Spleen (tissue), 11 donors: ENCODE measurements around the gene ADAMTS3. TPM values are rescaled to one million over a fixed set of nuclear protein-coding genes. Genes with fewer than 3 reads are reported as not detected.

Source experiments
- DNase-seq: peaks from one replicate; pipeline ENCODE4 v3.0.0-alpha.2; 2020
- H3K27ac ChIP-seq, 8 donors: fragments of 200-600 bp; sonication (generic) in 7 of 8; 1 replicate in 4 of 8; 2 replicates in 4 of 8; pipeline versions ENCODE4 v1.5.0 to v1.8.0; 2016 to 2021; ENCODE audit warnings: inconsistent platforms in 4 of 8, mild to moderate bottlenecking in 4 of 8, moderate library complexity in 1 of 8
- H3K27me3 ChIP-seq, 7 donors: fragments of 200-600 bp; sonication (generic) in 6 of 7; replicated peaks in 1 of 7; 1 replicate in 4 of 7; 2 replicates in 3 of 7; pipeline versions ENCODE4 v1.5.0 to v1.8.0; 2016 to 2021; ENCODE audit warnings: inconsistent platforms in 3 of 7, mild to moderate bottlenecking in 1 of 7
- H3K36me3 ChIP-seq, 6 donors: fragments of 200-600 bp; sonication (generic) in 5 of 6; 1 replicate in 4 of 6; 2 replicates in 2 of 6; pipeline versions ENCODE4 v1.5.0 to v1.8.0; 2016 to 2021; ENCODE audit warnings: inconsistent platforms in 2 of 6
- H3K4me1 ChIP-seq, 6 donors: fragments of 200-600 bp; sonication (generic) in 5 of 6; 1 replicate in 3 of 6; 2 replicates in 3 of 6; pipeline versions ENCODE4 v1.5.0 to v1.8.0; 2016 to 2021; ENCODE audit warnings: inconsistent platforms in 3 of 6
- H3K4me3 ChIP-seq, 8 donors: fragments of 200-600 bp; sonication (generic) in 7 of 8; 1 replicate in 4 of 8; 2 replicates in 4 of 8; pipeline versions ENCODE4 v1.5.0 to v1.8.0; 2016 to 2021; ENCODE audit warnings: inconsistent platforms in 4 of 8, mild to moderate bottlenecking in 4 of 8, moderate library complexity in 2 of 8
- H3K9me3 ChIP-seq, 8 donors: fragments of 200-600 bp; sonication (generic) in 7 of 8; 1 replicate in 4 of 8; 2 replicates in 4 of 8; pipeline versions ENCODE4 v1.5.0 to v1.8.0; 2016 to 2021; ENCODE audit warnings: inconsistent platforms in 4 of 8
- POLR2A ChIP-seq, 3 donors: fragments of 450-650 bp; IDR thresholded peaks; one replicate each; pipeline ENCODE4 v1.5.1; 2017; ENCODE audit warnings: antibody characterized with exemption in 3 of 3, mild to moderate bottlenecking in 1 of 3
- POLR2AphosphoS5 ChIP-seq, 3 donors: sonication (generic); formaldehyde crosslinking; IDR thresholded peaks; one replicate each; pipeline ENCODE4 v1.5.1; 2017; ENCODE audit warnings: antibody characterized with exemption in 3 of 3
- WGBS, 5 donors: extraction: QIAGEN DNeasy Blood & Tissue Kit in 3 of 5; methylation state at CpG; one replicate each; pipeline versions ENCODE4 v1.1.5 to v1.1.7; 2013 to 2018; 5-methylcytosine and 5-hydroxymethylcytosine counted together
- intact Hi-C: fragments of 100-400 bp; cut with DNase I; formaldehyde crosslinking; loops from one replicate; pipeline ENCODE4 v1.15.0; 2023; ENCODE audit warnings: low total_unique reads
- polyA plus RNA-seq, 3 donors: library from polyadenylated mRNA; stranded (reverse); fragments of 200-250 nt; gene quantifications; one replicate each; pipeline ENCODE4 v1.2.1, GENCODE V29; 2013
- total RNA-seq, 7 donors: library from RNA; depleted of rRNA in 3 of 7; stranded (reverse); fragments of >200 nt in 3 of 7; fragmentation: NEBNext Ultra II Directional in 4 of 7; extraction: Animal tissue kit (Norgen Biotek cat#: 25700) in 4 of 7; gene quantifications; one replicate each; pipeline versions ENCODE4 v1.1.0 to v1.2.1, GENCODE V29; 2016 to 2021
- TF ChIP-seq, protein P1 (sequence below), 11 experiments: fragments of 200-600 bp in 7 of 11; fragments of 450-650 bp in 4 of 11; sonication (generic) in 4 of 11; IDR thresholded peaks in 8 of 11; conservative IDR thresholded peaks in 3 of 11; 1 replicate in 7 of 11; 2 replicates in 4 of 11; pipeline versions ENCODE4 v1.4.0 to v1.8.0; 2016 to 2021; ENCODE audit warnings: antibody characterized with exemption in 11 of 11, inconsistent platforms in 4 of 11, mild to moderate bottlenecking in 1 of 11
- donor health status: healthy with polysubstance abuse.
- donor health status: DM: no; HTN: no; CAD: no; lungs with moderate emphysema.
- donor health status: DM: no; HTN: no; CAD: no.
- donor health status: Bipolar disorder and iron deficiency.
- donor health status: healthy.
- donor health status: DM: no; HTN: no; CAD: no.
- donor health status: DM: yes; HTN: yes; CAD: no.

Gene ADAMTS3
- total and polyA plus RNA-seq, 10 donors: 0.15 to 2.6 (median 0.66) TPM

DNA sequence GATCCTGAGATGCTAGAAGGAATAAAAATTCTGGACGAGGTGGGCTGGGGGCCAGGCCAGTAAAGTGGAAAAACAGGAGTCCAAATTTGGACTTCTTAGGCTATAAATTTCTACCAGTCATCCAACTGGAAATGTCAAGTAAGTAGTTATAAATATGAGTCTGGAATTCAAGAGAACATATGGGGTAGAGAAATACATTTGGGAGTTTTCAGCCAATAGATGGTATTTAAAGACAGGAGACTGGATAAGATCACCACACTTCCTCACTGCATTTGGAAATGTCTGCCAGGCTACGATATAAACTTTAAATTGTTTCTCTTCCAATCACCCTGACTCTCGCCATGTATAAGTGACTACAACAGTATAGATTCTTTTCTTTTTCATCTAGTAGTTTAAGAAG lies 294.8 kb downstream of the ADAMTS3 start:
- H3K4me1 ChIP-seq: no peaks in the 10 kb centered on the region
- H3K27ac ChIP-seq: no peak overlapping the region
- H3K36me3 ChIP-seq: no peaks in the 10 kb centered on the region
- TF ChIP-seq POLR2AphosphoS5 (IDR thresholded peaks at IDR 0.05) (no peak), POLR2A (IDR thresholded peaks at IDR 0.05) (no peak)
- TF ChIP-seq, protein P1, sequence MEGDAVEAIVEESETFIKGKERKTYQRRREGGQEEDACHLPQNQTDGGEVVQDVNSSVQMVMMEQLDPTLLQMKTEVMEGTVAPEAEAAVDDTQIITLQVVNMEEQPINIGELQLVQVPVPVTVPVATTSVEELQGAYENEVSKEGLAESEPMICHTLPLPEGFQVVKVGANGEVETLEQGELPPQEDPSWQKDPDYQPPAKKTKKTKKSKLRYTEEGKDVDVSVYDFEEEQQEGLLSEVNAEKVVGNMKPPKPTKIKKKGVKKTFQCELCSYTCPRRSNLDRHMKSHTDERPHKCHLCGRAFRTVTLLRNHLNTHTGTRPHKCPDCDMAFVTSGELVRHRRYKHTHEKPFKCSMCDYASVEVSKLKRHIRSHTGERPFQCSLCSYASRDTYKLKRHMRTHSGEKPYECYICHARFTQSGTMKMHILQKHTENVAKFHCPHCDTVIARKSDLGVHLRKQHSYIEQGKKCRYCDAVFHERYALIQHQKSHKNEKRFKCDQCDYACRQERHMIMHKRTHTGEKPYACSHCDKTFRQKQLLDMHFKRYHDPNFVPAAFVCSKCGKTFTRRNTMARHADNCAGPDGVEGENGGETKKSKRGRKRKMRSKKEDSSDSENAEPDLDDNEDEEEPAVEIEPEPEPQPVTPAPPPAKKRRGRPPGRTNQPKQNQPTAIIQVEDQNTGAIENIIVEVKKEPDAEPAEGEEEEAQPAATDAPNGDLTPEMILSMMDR (IDR thresholded peaks at IDR 0.05 in 8 of 11, conservative IDR thresholded peaks at IDR 0.05 in 3 of 11): no peak
- H3K9me3 ChIP-seq: peaks cover 0 to 11% (median 8%) of the 10 kb centered on the region in 8 donors
- no peak for DNase-seq
- WGBS, 5 donors: 71 to 89% (median 83%) methylated on average over 3 of the region's 3 CpGs
- no peaks in the 10 kb centered on the region for H3K27me3 ChIP-seq
- intact Hi-C loops: no loop called here
- H3K4me3 ChIP-seq: no peak overlapping the region

DNA sequence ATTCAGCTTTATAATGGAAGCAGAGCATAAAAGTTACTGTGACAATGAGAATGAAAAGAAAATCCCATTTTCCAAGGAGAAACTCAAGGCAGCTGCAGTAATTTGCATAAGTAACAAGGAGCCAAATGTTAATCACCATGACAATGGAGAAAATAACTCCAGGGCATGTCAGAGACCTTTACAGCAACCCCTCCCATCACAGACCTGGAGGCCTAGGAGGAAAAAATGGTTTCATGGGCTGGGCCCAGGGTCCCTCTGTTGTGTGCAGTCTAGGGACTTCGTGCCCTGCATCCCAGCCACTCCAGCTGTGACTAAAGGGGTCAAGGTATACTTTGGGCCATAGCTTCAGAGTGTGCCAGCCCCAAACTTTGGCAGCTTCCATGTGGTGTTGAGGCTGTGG lies 313.8 kb downstream of the ADAMTS3 start:
- Histone ChIP-seq H3K4me3 (no peak overlapping the region), H3K4me1 (no peaks in the 10 kb centered on the region), H3K36me3 (no peaks in the 10 kb centered on the region), H3K9me3 (peaks cover 0 to 20% (median 9%) of the 10 kb centered on the region in 8 donors), H3K27ac (no peak overlapping the region), H3K27me3 (no peaks in the 10 kb centered on the region)
- WGBS, 5 donors: 33 to 88% (median 74%) methylated on average over 1 of the region's 1 CpG
- intact Hi-C loops: no loop called here
- no peak for DNase-seq
- TF ChIP-seq POLR2A (IDR thresholded peaks at IDR 0.05) (no peak), POLR2AphosphoS5 (IDR thresholded peaks at IDR 0.05) (no peak)
- TF ChIP-seq, protein P1 (IDR thresholded peaks at IDR 0.05 in 8 of 11, conservative IDR thresholded peaks at IDR 0.05 in 3 of 11): no peak

DNA sequence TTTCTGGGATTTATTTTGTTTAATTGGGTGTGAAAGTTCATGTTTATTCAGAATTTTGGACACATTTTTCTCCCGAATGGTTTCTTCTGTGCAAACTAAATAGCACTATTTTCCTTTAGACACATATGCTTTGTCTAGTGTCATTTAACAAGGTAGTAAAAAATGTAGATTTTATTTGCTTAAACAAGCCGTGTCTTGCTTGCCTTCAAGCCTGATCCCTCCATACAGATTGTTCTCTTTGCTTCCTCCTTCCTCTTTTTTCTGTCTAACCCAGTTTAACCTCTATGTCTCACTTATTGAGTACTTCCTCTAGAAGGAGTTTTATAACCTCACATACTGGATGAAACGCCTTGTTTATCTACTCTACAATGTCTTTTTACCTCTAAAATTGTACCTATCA lies 325.4 kb downstream of the ADAMTS3 start:
- TF ChIP-seq, protein P1 (IDR thresholded peaks at IDR 0.05 in 8 of 11, conservative IDR thresholded peaks at IDR 0.05 in 3 of 11): no peak
- no peak for TF ChIP-seq POLR2AphosphoS5 (IDR thresholded peaks at IDR 0.05)
- TF ChIP-seq POLR2A (IDR thresholded peaks at IDR 0.05): no peak
- 26 to 43% (median 29%) methylated on average over 3 of the region's 3 CpGs for WGBS, 5 donors
- Histone ChIP-seq H3K4me3 (no peak overlapping the region), H3K36me3 (no peaks in the 10 kb centered on the region), H3K27me3 (no peaks in the 10 kb centered on the region), H3K27ac (no peak overlapping the region), H3K9me3 (no peaks in the 10 kb centered on the region), H3K4me1 (no peaks in the 10 kb centered on the region)
- no peak for DNase-seq
- intact Hi-C loops: no loop called here

DNA sequence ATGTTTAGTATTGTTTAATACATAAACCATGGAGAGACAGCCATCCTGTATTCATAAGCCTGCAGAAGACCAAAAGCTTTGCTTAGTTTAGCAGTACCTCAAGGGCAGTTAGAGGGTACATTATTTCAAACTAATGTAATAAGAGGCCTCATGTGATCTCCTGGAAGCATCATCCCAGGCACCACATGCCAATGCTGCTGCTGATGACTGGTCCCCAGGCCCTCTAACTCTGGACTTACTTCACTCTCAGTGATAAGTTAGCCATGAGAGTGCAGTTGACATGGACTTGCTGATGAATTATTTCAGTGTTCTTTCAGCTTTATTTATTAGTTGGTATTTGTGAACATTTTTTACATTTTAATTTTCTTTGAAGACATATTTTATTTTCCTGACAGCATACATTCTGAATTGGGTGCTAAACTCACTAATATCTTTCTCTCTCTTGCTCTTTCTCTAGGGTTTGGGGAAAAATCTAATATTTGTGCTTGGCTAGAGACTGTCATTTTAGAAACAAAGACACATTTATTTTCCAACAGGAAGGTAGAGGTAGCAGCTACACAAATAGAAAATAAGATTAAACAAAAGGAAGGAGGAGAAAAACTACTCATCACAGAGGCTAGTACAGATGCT lies 329.4 kb downstream of the ADAMTS3 start:
- H3K27me3 ChIP-seq: no peaks in the 10 kb centered on the region
- H3K36me3 ChIP-seq: no peaks in the 10 kb centered on the region
- peaks cover 0 to 4% (median 0%) of the 10 kb centered on the region in 8 donors for H3K9me3 ChIP-seq
- intact Hi-C loops: no loop called here
- no peak overlapping the region for H3K4me3 ChIP-seq
- TF ChIP-seq POLR2AphosphoS5 (IDR thresholded peaks at IDR 0.05) (no peak), POLR2A (IDR thresholded peaks at IDR 0.05) (no peak)
- TF ChIP-seq, protein P1 (IDR thresholded peaks at IDR 0.05 in 8 of 11, conservative IDR thresholded peaks at IDR 0.05 in 3 of 11): no peak
- H3K27ac ChIP-seq: no peak overlapping the region
- DNase-seq: no peak
- no peaks in the 10 kb centered on the region for H3K4me1 ChIP-seq
